NCI-H446 treated with DMSO at 0.1 percent for 48 hours (cell line): ENCODE data around the gene RNF113A.
"Not testable (repeated sequence)": the region's sequence is repeated elsewhere in the genome, so short reads cannot be mapped to it uniquely, and the experiment has no call there.

ENCODE experiments used
- DNase-seq: peaks from one replicate; lab custom pipeline; 2025; lab: John Stamatoyannopoulos, UW

Gene RNF113A

DNA sequence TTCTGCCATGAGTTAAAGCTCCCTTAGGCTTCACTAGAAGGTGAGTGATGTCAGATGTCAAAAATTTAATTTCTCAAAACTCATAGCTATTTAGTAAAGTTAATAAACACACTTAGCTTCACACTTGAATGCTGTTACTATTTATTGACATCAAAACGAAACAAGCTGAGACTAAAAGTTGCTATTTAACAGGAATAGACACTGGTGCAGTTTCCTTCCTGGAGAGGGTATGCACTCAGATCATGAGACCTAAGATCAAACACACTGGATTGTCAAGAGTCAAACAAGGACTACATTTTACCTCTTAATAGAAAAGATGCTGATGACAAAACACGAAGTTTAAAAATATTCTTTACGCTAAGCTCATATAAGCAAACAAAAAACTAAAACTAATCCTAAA lies 37.6 kb downstream of the RNF113A start:
- DNase-seq, result no peak

DNA sequence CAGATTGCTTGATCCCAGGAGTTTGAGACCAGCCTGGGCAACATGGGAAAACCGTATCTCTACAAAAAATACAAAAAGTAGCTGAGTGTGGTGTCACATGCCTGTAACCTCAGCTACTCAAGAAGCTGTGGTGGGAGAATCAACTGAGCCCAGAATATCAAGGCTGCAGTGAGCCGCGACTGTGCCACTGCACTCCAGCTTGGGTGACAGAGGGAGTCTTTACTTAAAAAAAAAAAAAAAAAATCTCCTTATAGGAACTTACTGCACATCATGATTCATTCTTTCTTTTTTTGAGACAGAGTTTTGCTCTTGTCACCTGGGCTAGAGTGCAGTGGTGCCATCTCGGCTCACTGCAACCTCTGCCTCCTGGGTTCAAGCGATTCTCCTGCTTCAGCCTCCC lies 43.1 kb downstream of the RNF113A start:
- no peak for DNase-seq

DNA sequence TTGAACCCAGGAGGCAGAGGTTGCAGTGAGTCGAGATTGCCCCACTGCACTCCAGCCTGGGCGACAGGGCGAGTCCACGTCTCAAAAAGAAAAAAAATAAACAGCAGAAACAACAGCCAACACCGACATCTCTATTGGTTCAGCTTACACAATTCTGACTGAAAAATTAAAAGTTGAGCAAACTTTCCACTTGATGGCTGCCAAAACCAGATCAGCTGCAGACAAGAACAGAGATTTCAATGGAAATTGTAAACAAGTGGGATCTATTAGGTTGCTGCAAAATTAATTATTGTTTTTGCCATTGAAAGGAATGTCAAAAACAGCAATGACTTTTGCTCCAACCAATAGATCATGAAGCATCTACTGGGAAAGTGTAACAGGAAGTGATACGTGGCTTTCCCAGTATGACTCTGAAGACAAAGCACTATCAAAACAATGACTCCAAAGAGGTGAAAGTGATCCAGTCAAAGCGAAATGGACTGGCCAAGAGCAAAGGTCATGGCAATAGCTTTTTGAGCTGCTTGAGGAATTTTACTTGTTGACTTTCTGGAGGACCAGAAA lies 45.1 kb downstream of the RNF113A start:
- DNase-seq, result no peak

DNA sequence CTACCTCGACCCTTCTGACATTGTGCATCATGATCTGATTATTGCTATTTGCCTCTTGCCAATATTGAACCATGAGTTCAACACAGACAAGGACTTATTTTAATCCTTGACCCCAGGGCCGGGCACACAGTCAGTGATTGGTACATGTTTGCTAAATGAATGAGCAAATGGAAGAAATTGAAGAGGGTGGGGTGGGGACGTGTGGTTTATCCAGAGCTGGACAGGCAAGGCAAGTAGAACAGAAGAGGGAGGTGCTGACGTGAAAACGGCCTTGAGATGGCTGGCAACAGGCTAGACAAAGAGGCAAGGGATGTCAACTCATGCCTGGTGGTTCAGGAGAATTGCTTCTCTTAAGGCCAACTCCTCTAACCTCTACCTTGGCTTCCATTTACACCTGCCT lies 47.3 kb downstream of the RNF113A start:
- DNase-seq, result not testable (repeated sequence)

DNA sequence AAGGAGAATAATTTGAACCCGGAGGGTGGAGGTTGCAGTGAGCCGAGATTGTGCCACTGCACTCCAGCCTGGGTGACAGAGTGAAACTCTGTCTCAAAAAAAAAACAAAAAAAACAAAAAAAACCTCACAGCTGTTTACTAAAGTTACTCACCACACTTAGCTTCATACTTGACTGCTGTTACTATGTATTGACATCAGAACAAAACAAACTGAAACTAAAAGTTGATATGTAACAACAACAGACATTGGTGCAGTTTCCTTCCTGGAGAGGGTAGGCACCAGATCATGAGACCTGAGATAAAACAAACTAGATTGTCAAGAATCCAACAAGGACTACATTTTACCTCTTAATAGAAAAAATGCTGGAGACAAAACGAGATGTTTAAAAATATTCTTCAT lies 49.8 kb downstream of the RNF113A start:
- not testable (repeated sequence) for DNase-seq
